ENCODE results near the gene ZG16B. TPM values are rescaled to one million over a fixed set of nuclear protein-coding genes. Genes with fewer than 3 reads are reported as not detected.

ZG16B gene
- total RNA-seq, 1 experiment from 2014 or later = not detected

DNA sequence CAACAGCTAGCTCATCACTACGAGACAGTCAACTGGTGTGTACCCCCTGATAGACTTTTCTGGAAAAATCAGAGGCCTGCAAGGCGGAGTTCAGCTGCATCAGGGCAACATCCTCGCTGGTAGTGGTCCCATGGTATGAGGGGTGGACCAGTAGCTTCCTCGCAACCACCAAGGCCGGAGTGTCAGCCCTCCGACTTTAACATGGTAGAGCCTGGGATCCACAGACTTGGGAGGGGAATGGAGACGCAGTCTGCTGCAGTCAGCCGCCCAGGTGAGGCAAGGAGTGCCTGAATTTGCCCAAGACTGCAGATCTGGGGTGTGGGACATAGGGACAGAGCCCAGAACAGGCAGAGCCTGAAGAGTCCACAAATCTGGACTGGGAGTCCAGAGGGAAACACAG, 13.4 kb downstream of the ZG16B start:
- peaks cover 28% of the 10 kb centered on the region for H3K27me3 Mint-ChIP-seq (ENCODE audit: low read depth)
- no peaks in the 10 kb centered on the region for H3K36me3 Mint-ChIP-seq
- peaks cover 26% of the 10 kb centered on the region for H3K9me3 Mint-ChIP-seq
- H3K4me1 Mint-ChIP-seq = peaks cover 6% of the 10 kb centered on the region
- DNase-seq (ENCODE audit: low spot score) (no peak), ATAC-seq (no peak)
- ChIA-PET POLR2A (no interaction called here), CTCF (interaction anchor here (1.1 to 2.2 kb wide), 2 partner anchors 11 to 13 kb away, joined by 5 to 8 read pairs; no protein-coding TSS in a partner anchor)
- no peak overlapping the region for H3K27ac Mint-ChIP-seq
- no peak overlapping the region for H3K4me3 Mint-ChIP-seq
- TF ChIP-seq JAZF1 (CRISPR knock-in tag; IDR thresholded peaks at IDR 0.05) (no peak), ETV6 (CRISPR knock-in tag; IDR thresholded peaks at IDR 0.05) (no peak), AR (CRISPR knock-in tag; IDR thresholded peaks at IDR 0.05) (no peak)

DNA sequence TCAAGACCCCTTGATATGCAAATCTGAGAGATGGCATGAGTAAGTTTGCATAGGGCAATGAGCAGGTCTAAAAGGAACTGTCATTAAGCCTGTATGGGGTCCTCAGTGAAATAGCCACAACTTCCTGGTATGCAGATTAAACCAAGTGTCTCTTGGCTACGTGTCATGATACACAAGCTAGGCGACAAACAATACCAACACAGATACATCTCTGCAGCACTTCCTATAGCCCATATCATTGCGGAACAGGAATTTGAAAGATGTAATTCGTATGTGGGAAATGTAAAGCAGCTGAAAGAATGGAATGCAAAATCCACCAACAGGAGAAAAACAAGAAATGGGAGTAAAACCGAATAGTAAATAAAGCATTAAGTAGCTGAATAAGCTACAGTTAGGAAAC, 15.0 kb downstream of the ZG16B start:
- ChIA-PET CTCF (interaction anchor here (0.6 to 2.1 kb wide), 4 partner anchors 9 to 63 kb away, joined by 3 to 16 read pairs (median 4); no protein-coding TSS in a partner anchor), POLR2A (no interaction called here)
- H3K27me3 Mint-ChIP-seq (ENCODE audit: low read depth) = peaks cover 40% of the 10 kb centered on the region
- peaks cover 6% of the 10 kb centered on the region for H3K4me1 Mint-ChIP-seq
- ATAC-seq (no peak), DNase-seq (ENCODE audit: low spot score) (no peak)
- peaks cover 26% of the 10 kb centered on the region for H3K9me3 Mint-ChIP-seq
- TF ChIP-seq NFYB (CRISPR knock-in tag; conservative IDR thresholded peaks at IDR 0.05; ENCODE audit: low read depth) = no peak
- no peak for TF ChIP-seq ATF1 (CRISPR knock-in tag; IDR thresholded peaks at IDR 0.05)
- no peak for TF ChIP-seq KAT7 (CRISPR knock-in tag; IDR thresholded peaks at IDR 0.05; ENCODE audit: borderline replicate concordance)
- no peak for TF ChIP-seq MYBL2 (CRISPR knock-in tag; IDR thresholded peaks at IDR 0.05)
- no peak for TF ChIP-seq ZNF512 (CRISPR knock-in tag; IDR thresholded peaks at IDR 0.05; ENCODE audit: borderline replicate concordance)
- no peak for TF ChIP-seq TP53 (CRISPR knock-in tag; IDR thresholded peaks at IDR 0.05)
- no peak for TF ChIP-seq RELA (CRISPR knock-in tag; IDR thresholded peaks at IDR 0.05; ENCODE audit: borderline replicate concordance)
- TF ChIP-seq, protein P1, sequence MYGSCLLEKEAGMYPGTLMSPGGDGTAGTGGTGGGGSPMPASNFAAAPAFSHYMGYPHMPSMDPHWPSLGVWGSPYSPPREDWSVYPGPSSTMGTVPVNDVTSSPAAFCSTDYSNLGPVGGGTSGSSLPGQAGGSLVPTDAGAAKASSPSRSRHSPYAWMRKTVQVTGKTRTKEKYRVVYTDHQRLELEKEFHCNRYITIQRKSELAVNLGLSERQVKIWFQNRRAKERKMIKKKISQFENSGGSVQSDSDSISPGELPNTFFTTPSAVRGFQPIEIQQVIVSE (CRISPR knock-in tag; IDR thresholded peaks at IDR 0.05; ENCODE audit: borderline replicate concordance) = no peak
- TF ChIP-seq AR (CRISPR knock-in tag; IDR thresholded peaks at IDR 0.05) = no peak
- TF ChIP-seq PRDM15 (CRISPR knock-in tag; IDR thresholded peaks at IDR 0.05) = no peak
- no peak for TF ChIP-seq HMGA2 (CRISPR knock-in tag; IDR thresholded peaks at IDR 0.05)
- TF ChIP-seq, protein P2, sequence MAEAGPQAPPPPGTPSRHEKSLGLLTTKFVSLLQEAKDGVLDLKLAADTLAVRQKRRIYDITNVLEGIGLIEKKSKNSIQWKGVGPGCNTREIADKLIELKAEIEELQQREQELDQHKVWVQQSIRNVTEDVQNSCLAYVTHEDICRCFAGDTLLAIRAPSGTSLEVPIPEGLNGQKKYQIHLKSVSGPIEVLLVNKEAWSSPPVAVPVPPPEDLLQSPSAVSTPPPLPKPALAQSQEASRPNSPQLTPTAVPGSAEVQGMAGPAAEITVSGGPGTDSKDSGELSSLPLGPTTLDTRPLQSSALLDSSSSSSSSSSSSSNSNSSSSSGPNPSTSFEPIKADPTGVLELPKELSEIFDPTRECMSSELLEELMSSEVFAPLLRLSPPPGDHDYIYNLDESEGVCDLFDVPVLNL (CRISPR knock-in tag; IDR thresholded peaks at IDR 0.05; ENCODE audit: borderline replicate concordance, low read depth) = no peak
- no peak for TF ChIP-seq ZSCAN18 (CRISPR knock-in tag; IDR thresholded peaks at IDR 0.05)
- no peak for TF ChIP-seq IRF2 (CRISPR knock-in tag; IDR thresholded peaks at IDR 0.05; ENCODE audit: borderline replicate concordance, low read depth)
- TF ChIP-seq ESRRA (CRISPR knock-in tag; IDR thresholded peaks at IDR 0.05; ENCODE audit: borderline replicate concordance) = no peak
- no peak overlapping the region for H3K4me3 Mint-ChIP-seq
- no peaks in the 10 kb centered on the region for H3K36me3 Mint-ChIP-seq
- no peak overlapping the region for H3K27ac Mint-ChIP-seq

All from WTC11 (cell line).